ENCODE data around the gene ZNF580. TPM values are rescaled to one million over a fixed set of nuclear protein-coding genes. Genes with fewer than 3 reads are reported as not detected.

ZNF580 gene
- total RNA-seq, 1 experiment from 2014 or later = 16.0 TPM

DNA sequence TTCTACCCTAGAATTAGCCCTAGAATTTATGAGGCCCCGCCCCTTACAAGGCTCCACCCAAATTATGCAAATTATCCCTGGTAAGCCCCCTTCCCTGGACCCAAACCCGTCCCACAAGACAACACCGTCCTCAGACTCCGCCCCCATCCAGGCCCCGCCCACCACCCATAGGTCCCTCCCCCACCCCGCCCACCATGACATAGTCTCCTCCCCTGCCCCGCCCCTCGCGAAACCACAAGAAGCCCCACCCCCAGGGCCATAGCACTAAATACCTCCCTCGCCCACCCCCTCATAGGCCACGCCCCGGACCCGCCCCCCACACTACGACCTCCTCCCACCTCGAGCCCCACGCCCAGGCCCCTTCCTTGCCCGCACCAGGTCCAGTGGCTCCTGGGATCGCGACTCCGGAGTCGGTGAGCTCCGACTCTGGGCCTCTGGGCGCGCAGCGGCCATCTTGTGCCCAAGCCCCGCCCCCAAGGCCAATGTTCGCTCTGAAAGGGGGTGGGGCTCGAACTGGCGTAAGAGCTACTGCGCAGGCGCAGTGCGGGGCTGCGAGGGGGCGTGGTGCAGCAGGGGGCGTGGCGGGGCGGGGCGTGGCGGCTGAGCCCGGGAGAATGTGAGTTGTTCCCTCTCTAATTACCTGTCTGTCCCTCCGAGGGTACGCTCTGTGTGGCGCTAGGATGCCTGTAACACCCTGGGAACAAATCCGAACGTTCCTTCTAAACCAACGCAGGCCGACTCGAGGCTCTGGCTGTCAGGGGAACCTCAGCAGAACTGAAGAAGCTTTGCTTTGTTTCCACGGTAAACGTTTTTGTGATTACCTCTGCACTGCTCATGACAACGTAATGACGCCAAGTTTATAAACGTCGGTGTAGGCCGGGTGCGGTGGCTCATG is 16.4 kb upstream of the ZNF580 start, which contains the start of gene ZNF784:
TSS of gene ZNF784 (minus strand) at position 458 of the 895 bp plus-strand sequence. CDS start at position 453, 5 bp downstream.
- peak; percentile 99 for DNase-seq
- H3K27me3 ChIP-seq (ENCODE audit: control insufficient read depth, insufficient read depth, low read length) = no peaks in the 10 kb centered on the region
- peaks cover 3% of the 10 kb centered on the region for H3K36me3 ChIP-seq (replicated peaks; ENCODE audit: control insufficient read depth, insufficient read depth, low read length)
- peak within 1 kb of the TSS; percentile 56 for H3K4me3 ChIP-seq (ENCODE audit: insufficient read depth, low read depth, low read length)

DNA sequence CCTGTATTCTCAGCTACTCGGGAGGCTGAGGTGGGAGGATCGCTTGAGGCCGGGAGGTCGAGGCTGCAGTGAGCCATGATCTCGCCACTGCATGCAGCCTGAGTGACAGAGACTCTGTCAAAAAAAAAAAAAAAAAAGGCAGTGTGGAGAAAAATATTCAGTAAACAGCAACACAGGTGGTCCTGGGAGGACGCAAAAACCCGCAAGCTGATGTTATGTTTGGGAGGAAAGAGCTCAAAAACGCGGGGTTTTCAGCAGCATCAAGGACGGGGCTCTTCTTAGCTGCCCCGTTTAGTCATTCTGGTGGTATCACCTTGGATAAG is 15.8 kb upstream of the ZNF580 start:
- Histone ChIP-seq H3K4me3 (ENCODE audit: insufficient read depth, low read depth, low read length) (peak overlapping the region; percentile 40), H3K36me3 (replicated peaks; ENCODE audit: control insufficient read depth, insufficient read depth, low read length) (peaks cover 3% of the 10 kb centered on the region), H3K27me3 (ENCODE audit: control insufficient read depth, insufficient read depth, low read length) (no peaks in the 10 kb centered on the region)
- peak; percentile 11 for DNase-seq

DNA sequence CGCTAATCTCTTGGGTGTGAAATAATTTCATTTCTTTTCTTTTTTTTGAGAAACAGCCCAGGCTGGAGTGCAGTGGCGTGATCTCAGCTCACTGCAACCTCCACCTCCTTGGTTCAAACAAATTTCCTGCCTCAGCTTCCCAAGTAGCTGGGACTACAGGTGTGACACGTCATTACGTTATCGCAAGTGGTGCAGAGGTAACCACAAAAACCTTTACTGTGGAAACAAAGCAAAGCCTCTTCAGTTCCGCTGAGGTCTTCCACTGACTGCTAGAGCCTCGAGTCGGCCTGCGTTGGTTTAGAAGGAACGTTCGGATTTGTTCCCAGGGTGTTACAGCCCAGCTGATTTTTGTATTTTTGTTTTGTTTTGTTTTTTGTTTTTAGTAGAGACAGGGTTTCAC is 14.5 kb upstream of the ZNF580 start:
- no peaks in the 10 kb centered on the region for H3K27me3 ChIP-seq (ENCODE audit: control insufficient read depth, insufficient read depth, low read length)
- no peak overlapping the region for H3K4me3 ChIP-seq (ENCODE audit: insufficient read depth, low read depth, low read length)
- no peak for DNase-seq
- no peaks in the 10 kb centered on the region; the same call in 1 of the 2 replicates for H3K36me3 ChIP-seq (replicated peaks; ENCODE audit: control insufficient read depth, insufficient read depth, low read length)

DNA sequence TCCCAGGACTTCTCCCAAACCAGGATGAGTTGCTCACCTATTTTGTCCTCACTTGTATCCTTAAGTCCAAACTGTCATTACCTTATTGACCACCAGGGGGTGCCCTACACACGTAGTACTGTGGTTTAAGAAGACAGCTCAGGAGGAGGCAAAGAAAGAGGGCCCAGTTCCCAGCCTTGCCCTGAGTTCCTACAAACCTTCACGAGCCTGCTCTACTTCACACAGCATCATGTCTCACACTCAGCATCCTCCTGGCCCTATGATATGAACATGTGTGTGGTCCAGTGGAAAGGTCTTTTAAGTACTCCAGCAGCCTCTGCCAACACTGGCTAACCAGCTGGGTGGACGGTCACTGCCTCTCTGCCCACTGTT is 8.4 kb upstream of the ZNF580 start:
- Histone ChIP-seq H3K4me3 (ENCODE audit: insufficient read depth, low read depth, low read length) (no peak overlapping the region), H3K27me3 (ENCODE audit: control insufficient read depth, insufficient read depth, low read length) (no peaks in the 10 kb centered on the region), H3K36me3 (replicated peaks; ENCODE audit: control insufficient read depth, insufficient read depth, low read length) (no peaks in the 10 kb centered on the region; the same call in none of the 2 replicates)
- DNase-seq = peak; percentile 79

DNA sequence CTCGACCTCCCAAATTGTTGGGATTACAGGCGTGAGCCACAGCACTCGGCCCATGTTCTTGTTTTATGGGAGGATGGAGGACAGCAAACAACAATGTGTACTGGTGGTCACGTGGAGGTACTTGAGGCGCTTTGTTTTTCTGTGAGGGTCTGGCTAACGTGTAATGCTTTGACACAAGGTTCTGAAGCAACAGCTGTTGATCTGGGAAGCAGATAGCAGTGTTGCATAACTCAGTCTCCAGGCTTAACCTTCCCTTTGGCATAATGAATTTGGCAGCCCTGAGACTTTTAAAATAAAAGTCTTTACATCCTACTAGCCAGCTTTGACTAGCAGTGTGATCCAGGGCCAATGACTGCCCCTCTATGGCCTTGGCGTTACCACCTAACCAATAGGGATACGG is 6.9 kb upstream of the ZNF580 start:
- H3K36me3 ChIP-seq (replicated peaks; ENCODE audit: control insufficient read depth, insufficient read depth, low read length) = no peaks in the 10 kb centered on the region; the same call in none of the 2 replicates
- H3K4me3 ChIP-seq (ENCODE audit: insufficient read depth, low read depth, low read length) = no peak overlapping the region
- H3K27me3 ChIP-seq (ENCODE audit: control insufficient read depth, insufficient read depth, low read length) = no peaks in the 10 kb centered on the region
- DNase-seq = peak; percentile 16

DNA sequence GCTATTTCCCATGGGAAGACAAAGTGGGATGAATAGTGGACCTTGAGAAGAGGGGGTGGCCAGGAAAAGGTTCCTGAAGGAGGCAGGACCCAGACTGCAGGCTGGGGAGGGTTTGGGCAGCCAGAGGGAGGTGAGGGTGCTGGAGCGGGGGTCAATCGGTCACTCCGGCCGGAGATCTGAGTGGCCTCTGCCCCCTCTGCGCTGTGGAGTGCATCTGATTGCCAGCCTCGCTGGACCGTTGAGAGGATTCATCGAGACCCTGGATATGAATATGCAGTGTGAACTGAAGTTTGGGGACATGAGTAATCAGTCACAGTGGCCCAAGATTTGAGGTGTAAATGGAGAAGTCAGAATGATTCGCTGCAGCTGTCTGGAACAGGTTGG is 5.5 kb upstream of the ZNF580 start:
- Histone ChIP-seq H3K36me3 (replicated peaks; ENCODE audit: control insufficient read depth, insufficient read depth, low read length) (no peaks in the 10 kb centered on the region; the same call in none of the 2 replicates), H3K27me3 (ENCODE audit: control insufficient read depth, insufficient read depth, low read length) (no peaks in the 10 kb centered on the region), H3K4me3 (ENCODE audit: insufficient read depth, low read depth, low read length) (peak overlapping the region; percentile 92)
- no peak for DNase-seq

DNA sequence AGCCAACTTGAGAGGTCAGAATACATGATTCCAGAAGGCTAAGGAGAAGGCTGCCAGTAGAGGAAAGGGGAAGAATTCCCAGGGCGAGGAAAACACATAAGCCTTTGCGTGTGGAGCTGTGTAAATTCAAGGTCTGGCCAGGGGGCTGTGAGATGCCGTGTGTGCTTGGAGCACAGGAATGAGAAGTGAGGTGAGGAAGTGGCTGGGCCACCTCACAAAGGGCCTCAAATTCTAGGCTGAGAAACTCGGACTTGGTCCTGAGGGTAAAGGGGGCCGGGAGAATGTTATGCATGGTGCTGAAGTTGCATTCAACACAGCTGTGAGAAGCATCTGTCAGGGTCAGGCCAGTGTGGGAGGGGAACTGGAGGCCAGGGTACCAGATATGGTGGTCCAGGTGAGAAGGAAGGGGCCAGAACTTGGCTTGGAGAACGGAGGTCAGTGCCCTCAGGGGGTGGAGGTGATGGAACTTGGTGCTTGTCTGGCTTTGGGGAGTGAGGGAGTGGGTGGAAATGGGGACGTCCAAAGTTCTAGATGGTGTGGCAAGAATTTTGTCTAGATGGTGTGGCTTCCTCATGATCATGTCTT is 4.9 kb upstream of the ZNF580 start:
- DNase-seq = peak; percentile 17
- no peaks in the 10 kb centered on the region for H3K27me3 ChIP-seq (ENCODE audit: control insufficient read depth, insufficient read depth, low read length)
- H3K4me3 ChIP-seq (ENCODE audit: insufficient read depth, low read depth, low read length) = peak overlapping the region; percentile 92
- no peaks in the 10 kb centered on the region; the same call in none of the 2 replicates for H3K36me3 ChIP-seq (replicated peaks; ENCODE audit: control insufficient read depth, insufficient read depth, low read length)

DNA sequence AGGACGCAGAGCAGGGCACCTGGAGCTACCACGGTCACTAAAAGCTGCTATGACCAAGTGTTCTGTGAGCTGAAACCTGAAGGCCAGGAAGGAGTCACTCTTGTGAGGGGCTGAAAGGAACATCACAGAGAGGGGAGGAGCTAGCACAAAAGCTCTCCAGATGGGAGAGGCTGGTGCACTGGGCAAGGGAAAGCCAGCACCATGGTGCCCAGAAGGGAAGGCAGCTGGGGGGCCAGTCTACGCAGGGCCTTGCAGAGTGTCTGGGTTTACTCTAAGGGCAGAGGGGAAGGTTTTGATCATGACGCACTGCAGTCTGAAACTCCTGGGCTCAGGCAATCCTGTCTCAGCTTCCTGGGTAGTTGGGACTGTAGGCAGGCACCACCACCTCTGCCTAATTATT is 4.1 kb upstream of the ZNF580 start:
- no peaks in the 10 kb centered on the region; the same call in none of the 2 replicates for H3K36me3 ChIP-seq (replicated peaks; ENCODE audit: control insufficient read depth, insufficient read depth, low read length)
- no peak overlapping the region for H3K4me3 ChIP-seq (ENCODE audit: insufficient read depth, low read depth, low read length)
- DNase-seq = no peak
- no peaks in the 10 kb centered on the region for H3K27me3 ChIP-seq (ENCODE audit: control insufficient read depth, insufficient read depth, low read length)

DNA sequence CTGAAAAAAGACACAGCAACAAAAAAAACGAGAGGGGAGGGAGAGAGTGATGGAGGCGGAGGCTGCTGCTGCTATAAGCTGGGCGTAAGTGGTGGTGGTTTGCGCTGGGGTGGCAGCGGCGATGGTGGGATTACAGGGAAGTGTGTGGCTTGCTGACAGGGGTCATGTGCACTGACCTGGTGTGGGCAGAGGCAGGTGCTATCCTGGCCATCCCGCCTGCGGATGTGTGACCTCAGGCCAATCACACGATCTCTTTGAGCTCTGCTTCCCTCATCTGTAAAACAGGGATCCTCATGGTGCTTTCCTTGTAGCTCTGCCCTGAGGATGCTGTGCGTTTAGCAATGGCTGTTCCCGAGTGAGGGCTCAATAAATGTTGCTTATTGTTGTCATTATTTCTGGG is 3.3 kb upstream of the ZNF580 start:
- H3K27me3 ChIP-seq (ENCODE audit: control insufficient read depth, insufficient read depth, low read length) = no peaks in the 10 kb centered on the region
- no peak overlapping the region for H3K4me3 ChIP-seq (ENCODE audit: insufficient read depth, low read depth, low read length)
- no peak for DNase-seq
- no peaks in the 10 kb centered on the region; the same call in none of the 2 replicates for H3K36me3 ChIP-seq (replicated peaks; ENCODE audit: control insufficient read depth, insufficient read depth, low read length)

DNA sequence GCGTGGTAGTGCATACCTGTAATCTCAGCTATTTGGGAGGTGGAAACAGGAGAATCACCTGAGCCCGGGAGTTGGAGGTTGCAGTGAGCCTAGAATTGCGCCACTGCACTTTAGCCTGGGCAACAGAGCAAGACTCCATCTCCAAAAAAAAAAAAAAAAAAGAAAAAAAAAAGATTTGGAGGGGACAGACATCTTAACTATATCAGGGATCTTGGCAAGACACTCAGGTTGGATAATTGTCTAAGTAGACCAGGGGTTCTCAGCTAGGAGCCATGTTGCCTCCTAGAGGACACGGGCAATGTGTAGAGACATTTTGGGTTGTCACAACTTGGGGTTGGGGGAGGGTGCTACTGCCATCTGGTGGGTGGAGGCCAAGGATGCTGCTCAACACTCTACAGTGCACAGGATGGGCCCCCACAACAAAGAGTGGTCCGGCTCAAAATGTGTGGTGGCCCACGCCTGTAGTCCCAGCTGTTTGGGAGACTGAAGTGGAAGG is 1.9 kb upstream of the ZNF580 start:
- H3K36me3 ChIP-seq (replicated peaks; ENCODE audit: control insufficient read depth, insufficient read depth, low read length) = no peaks in the 10 kb centered on the region; the same call in none of the 2 replicates
- no peaks in the 10 kb centered on the region for H3K27me3 ChIP-seq (ENCODE audit: control insufficient read depth, insufficient read depth, low read length)
- H3K4me3 ChIP-seq (ENCODE audit: insufficient read depth, low read depth, low read length) = no peak overlapping the region
- peak; percentile 69 for DNase-seq

DNA sequence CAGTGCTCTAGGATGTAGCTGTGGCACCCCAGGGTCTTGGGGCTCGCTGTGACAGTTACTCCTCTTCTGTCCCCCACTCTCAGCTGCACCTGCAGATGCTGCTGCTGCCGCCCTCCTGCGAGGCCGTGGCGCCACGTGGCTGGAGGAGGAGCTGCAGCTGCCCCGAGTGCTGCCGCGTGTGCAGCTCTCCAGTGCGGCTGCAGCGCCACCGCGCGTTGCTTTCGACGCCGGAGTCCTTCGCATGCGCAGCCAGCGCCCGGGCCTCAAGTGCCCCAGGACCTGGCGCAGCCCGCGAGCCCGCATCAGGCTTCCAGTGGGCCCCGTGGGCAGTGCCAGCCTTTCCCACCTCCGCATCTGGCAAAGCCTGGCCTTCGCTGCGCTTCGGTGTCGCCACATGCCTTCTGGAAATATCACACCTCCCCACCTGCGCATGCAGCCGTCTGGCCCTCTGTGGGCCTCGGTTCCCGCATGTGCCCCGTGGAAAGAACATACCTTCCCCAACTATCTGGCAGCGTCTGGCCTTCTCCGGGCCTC is 692 bp upstream of the ZNF580 start:
- peak; percentile 76 for DNase-seq
- peak overlapping the region; percentile 81 for H3K4me3 ChIP-seq (ENCODE audit: insufficient read depth, low read depth, low read length)
- H3K36me3 ChIP-seq (replicated peaks; ENCODE audit: control insufficient read depth, insufficient read depth, low read length) = peaks cover 5% of the 10 kb centered on the region
- H3K27me3 ChIP-seq (ENCODE audit: control insufficient read depth, insufficient read depth, low read length) = no peaks in the 10 kb centered on the region

DNA sequence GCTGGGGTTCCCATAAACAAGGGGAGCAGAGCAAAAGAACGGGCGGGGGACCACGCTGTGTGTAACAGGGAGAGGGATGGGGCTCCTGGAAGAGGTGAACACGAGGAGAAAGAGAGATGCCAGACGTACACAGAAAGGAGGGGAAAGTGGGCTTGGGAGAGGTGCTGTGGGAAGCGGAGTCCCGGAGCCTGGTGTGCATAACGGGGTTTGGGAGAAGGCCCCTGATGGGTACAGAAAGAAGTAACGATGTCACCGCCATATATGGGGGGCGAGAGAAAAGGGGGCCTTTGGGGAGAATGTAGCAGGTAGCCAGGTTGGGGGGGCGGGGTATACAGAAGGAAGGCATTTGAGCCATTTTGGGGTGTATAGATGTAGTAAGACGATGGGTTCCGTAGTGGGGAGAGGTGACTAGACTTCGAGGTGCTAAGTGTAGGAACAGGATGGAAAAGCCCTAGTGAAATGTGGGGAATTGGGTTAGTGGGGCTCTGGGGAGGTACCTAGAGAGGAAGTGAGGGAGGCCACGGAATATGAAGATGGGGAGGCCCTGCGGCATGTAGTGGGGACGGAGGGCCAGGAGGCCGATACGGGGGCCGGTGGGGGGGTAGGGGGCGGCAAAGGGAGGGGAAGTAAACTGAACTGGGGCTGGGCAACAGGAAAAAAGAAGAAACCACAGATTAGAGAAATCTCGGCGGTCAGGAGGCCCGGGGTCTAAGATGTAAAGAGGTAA is 787 bp downstream of the ZNF580 start:
- no peaks in the 10 kb centered on the region for H3K27me3 ChIP-seq (ENCODE audit: control insufficient read depth, insufficient read depth, low read length)
- peaks cover 10% of the 10 kb centered on the region for H3K36me3 ChIP-seq (replicated peaks; ENCODE audit: control insufficient read depth, insufficient read depth, low read length)
- peak; percentile 73 for DNase-seq
- H3K4me3 ChIP-seq (ENCODE audit: insufficient read depth, low read depth, low read length) = peak overlapping the region; percentile 81

DNA sequence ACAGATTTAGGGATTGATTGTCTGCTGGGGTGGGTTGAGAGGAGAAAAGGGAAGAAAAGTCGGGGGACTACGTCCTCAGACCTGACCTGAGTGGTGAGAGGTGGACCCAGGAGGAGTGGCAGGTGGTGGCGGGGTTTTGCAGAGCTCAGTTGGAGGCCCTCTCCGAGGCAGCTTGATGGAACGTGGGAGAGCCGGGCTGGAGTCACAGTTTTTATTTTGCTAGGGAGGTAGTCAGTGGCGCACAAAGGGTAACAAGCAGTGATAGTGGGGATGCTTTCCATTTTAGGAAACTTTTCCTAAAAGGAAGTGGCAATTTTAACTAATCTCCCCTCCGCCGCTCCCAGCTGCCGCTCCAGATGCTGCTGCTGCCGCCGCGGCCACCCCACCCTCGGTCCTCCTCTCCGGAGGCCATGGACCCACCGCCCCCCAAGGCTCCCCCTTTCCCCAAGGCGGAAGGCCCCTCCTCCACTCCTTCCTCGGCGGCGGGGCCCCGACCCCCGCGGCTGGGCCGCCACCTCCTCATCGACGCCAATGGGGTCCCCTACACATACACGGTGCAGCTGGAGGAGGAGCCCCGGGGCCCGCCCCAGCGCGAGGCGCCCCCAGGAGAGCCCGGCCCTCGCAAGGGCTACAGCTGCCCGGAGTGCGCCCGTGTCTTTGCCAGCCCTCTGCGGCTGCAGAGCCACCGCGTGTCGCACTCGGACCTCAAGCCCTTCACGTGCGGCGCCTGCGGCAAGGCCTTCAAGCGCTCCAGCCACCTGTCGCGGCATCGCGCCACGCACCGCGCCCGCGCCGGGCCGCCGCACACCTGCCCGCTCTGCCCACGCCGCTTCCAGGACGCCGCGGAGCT is 1.6 kb downstream of the ZNF580 start:
- Histone ChIP-seq H3K4me3 (ENCODE audit: insufficient read depth, low read depth, low read length) (peak overlapping the region; percentile 81), H3K27me3 (ENCODE audit: control insufficient read depth, insufficient read depth, low read length) (no peaks in the 10 kb centered on the region), H3K36me3 (replicated peaks; ENCODE audit: control insufficient read depth, insufficient read depth, low read length) (peaks cover 10% of the 10 kb centered on the region)
- peak; percentile 87 for DNase-seq
